ENCODE results near the gene RABGAP1L. TPM values are rescaled to one million over a fixed set of nuclear protein-coding genes. Genes with fewer than 3 reads are reported as not detected.

The RABGAP1L gene
- total and polyA plus RNA-seq, 2 of the 8 experiments (the other 6 are each of a cell fraction or from before 2014, with no cell fraction given), result 33.3 to 156 TPM

DNA sequence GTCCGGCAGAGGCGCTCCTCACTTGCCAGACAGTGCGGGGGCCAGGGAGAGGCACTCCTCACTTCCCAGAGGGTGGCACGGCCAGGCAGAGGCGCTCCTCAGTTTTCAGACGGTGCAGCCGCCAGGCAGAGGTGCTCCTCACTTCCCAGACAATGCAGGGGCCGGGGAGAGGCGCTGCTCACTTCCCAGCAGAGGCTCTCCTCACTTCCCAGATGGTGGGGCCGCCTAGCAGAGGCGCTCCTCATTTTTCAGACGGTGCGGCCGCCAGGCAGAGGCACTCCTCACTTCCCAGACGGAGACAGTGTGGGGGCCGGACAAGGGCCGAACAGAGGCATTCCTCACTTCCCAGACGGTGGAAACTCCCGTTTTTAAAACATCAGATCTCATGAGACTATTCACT lies 602.0 kb downstream of the RABGAP1L start:
- WGBS, 2 experiments (ENCODE audit: extremely low coverage in 1 of 2, insufficient coverage in 1 of 2, insufficient read length in 1 of 2, insufficient replicate concordance in 2 of 2, low coverage in 1 of 2, low lambda C conversion rate in 2 of 2, missing lambda C conversion rate in 1 of 2), result 90% methylated on average over 19 of the region's 19 CpGs; no CpG with 5 or more reads in 1 of the 2 experiments
- CTCF ChIA-PET (ENCODE audit: partially characterized antibody), result no interaction called here
- FAIRE-seq, result no peak

More for the DNA sequence above, 602.0 kb downstream of the RABGAP1L start:
- H3K18ac ChIP-seq (ENCODE audit: extremely low read depth, low read length), result no peak overlapping the region
- H2BK120ac ChIP-seq (replicated peaks; ENCODE audit: low read depth, low read length), result no peak overlapping the region
- no peak overlapping the region for H3K27ac ChIP-seq (ENCODE audit: low read depth, low read length)
- H3K4me3 ChIP-seq (ENCODE audit: extremely low read depth in 1 of 4, insufficient read depth in 2 of 4, low read depth in 3 of 4, low read length in 4 of 4), result no peak overlapping the region
- H3K27me3 ChIP-seq (replicated peaks in 1 of 4; ENCODE audit: control insufficient read depth in 3 of 4, extremely low read depth in 1 of 4, insufficient read depth in 3 of 4, low read length in 3 of 4), result no peaks in the 10 kb centered on the region
- H3K79me2 ChIP-seq (ENCODE audit: control insufficient read depth in 1 of 2, insufficient read depth in 2 of 2, low read length in 2 of 2), result no peaks in the 10 kb centered on the region
- H2AK5ac ChIP-seq (ENCODE audit: low read depth, low read length), result no peak overlapping the region
- no peaks in the 10 kb centered on the region for H3K79me1 ChIP-seq (ENCODE audit: low read depth, low read length)
- no peaks in the 10 kb centered on the region for H3K4me1 ChIP-seq (replicated peaks in 1 of 4; ENCODE audit: control insufficient read depth in 3 of 4, insufficient read depth in 4 of 4, low read length in 3 of 4)
- H4K8ac ChIP-seq (ENCODE audit: extremely low read depth, insufficient read depth, low read length), result no peak overlapping the region
- peaks cover 4% of the 10 kb centered on the region; the same call in 1 of the 2 replicates for H3K23me2 ChIP-seq (ENCODE audit: low read depth, low read length)
- H4K91ac ChIP-seq (replicated peaks; ENCODE audit: insufficient read length, low read length), result no peak overlapping the region
- no peaks in the 10 kb centered on the region; a peak in 1 of 4 replicates for H3K9me3 ChIP-seq (ENCODE audit: insufficient read depth in 2 of 2, low read depth in 1 of 2, low read length in 1 of 2)
- POLR2A ChIA-PET (ENCODE audit: partially characterized antibody), result interaction anchor here (2.5 kb wide), 1 partner anchor 238 kb away, joined by 12 read pairs; the partner anchor contains the start of gene CACYBP
- no peak overlapping the region for H2BK20ac ChIP-seq (ENCODE audit: low read length)
- no peaks in the 10 kb centered on the region for H4K20me1 ChIP-seq (replicated peaks in 1 of 2; ENCODE audit: control insufficient read depth in 1 of 2, insufficient read depth in 2 of 2, low read length in 2 of 2)
- H2BK12ac ChIP-seq (ENCODE audit: low read depth, low read length), result no peak overlapping the region
- no peak overlapping the region for H2BK15ac ChIP-seq (ENCODE audit: low read length)
- DNase-seq (ENCODE audit: low read depth in 1 of 2, low spot score in 2 of 2), result no peak
- H3K4me2 ChIP-seq (ENCODE audit: insufficient read depth in 1 of 2, low read depth in 2 of 2, low read length in 2 of 2), result no peak overlapping the region
- no peak overlapping the region for H3K14ac ChIP-seq (ENCODE audit: insufficient read length)
- no peak overlapping the region for H3K56ac ChIP-seq (replicated peaks; ENCODE audit: insufficient read length, low read depth, low read length)
- H3K9ac ChIP-seq (replicated peaks in 1 of 4; ENCODE audit: extremely low read depth in 1 of 4, low read depth in 3 of 4, low read length in 3 of 4), result no peak overlapping the region
- no peaks in the 10 kb centered on the region for H3K36me3 ChIP-seq (ENCODE audit: control insufficient read depth in 2 of 4, insufficient read depth in 4 of 4, low read length in 3 of 4)
- no peak overlapping the region for H3K23ac ChIP-seq (ENCODE audit: insufficient read length)
- H2AFZ ChIP-seq (ENCODE audit: low read length), result no peak overlapping the region
- no peak overlapping the region for H2BK5ac ChIP-seq (ENCODE audit: low read depth, low read length)
- H4K5ac ChIP-seq (ENCODE audit: insufficient read length, low read depth, low read length), result no peak overlapping the region
- H3K4ac ChIP-seq (replicated peaks; ENCODE audit: insufficient read length, low read depth, low read length), result no peak overlapping the region

All from H1 (cell line).